SK-N-MC (cell line): Measurements from ENCODE around the gene KCNQ1.

Source experiments
- EZH2 ChIP-seq: fragments of 200-600 bp; sonication (generic); IDR thresholded peaks from one replicate; pipeline ENCODE4 v1.6.1; 2017; ENCODE audit warnings: antibody characterized with exemption
- POLR2AphosphoS5 ChIP-seq: IDR thresholded peaks from 2 replicates; pipeline ENCODE4 v1.6.1; 2012; ENCODE audit warnings: mild to moderate bottlenecking, low read depth, low read length, borderline replicate concordance

- TF ChIP-seq EZH2, result no peak
- TF ChIP-seq POLR2AphosphoS5, result no peak
Observed at GRCh38 chr11:2820976-2821375, 376.2 kb downstream of the KCNQ1 start.
